CD4-positive, alpha-beta T cell treated with Interleukin-1 beta for 1 hour (primary cell): ENCODE results near the gene SLC25A38.

Source experiments
- DNase-seq, 2 donors: peaks; one replicate each; pipeline ENCODE4 v3.0.0-alpha.2; 2020 to 2022

Gene SLC25A38

GRCh38 chr3:39438880-39439279, 55.7 kb downstream of the SLC25A38 start:
- no peak for DNase-seq

DNA sequence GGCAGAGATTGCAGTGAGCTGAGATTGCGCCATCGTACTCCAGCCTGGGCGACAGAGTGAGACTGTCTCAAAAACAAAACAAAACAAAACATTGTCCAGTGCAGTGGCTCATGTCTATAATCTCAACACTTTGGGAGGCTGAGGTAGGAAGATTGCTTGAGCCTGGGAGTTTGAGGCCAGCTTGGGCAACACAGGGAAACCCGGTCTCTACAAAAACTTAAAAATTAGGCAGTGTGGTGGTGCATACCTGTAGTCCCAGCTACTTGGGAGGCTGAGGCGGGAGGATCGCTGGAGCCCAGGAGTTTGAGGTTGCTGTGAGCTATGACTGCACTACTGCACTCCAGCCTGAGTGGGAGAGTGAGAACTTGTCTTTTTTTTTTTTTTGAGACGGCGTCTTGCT, 57.1 kb downstream of the SLC25A38 start:
- no peak for DNase-seq

DNA sequence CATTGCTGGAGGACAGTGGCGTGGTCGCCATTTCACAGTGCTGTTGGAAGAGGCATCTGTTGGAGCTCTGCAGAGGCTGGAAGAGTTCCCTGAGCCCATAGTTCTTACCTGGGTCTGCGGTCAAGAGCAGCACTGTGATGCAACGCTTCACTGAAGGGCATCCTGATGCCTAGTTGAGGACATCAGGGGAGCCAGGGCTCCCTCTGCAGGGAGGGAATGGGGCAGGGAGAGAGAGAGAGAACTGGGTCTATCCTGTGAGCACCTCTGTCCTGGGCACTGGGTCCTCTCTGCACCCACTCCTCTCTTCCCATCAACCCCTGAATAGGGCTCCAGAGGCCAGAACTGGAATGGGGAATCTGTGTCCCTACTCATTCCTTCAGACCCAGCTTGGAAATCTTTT, 60.4 kb downstream of the SLC25A38 start:
- no peak for DNase-seq

- no peak for DNase-seq
Observed at GRCh38 chr3:39445927-39446326, 62.8 kb downstream of the SLC25A38 start.

DNA sequence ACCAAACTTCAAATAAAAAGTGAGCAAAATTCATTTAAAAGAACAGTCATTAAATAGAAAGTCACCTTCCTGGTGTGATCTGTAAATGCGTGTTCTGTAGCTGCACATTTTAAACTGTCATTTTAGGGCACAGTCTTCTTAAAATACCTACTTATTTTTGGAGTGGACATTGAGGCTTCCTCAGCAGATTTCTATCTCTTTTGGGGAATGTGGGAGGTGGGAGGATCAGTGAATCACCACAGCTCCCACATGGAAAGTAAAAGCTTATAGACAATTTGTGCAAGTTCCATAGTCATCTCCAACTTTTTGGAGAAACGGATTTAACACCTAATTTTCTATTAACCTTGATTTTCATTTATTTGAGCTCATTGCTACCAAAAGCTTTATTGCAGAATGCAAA, 63.3 kb downstream of the SLC25A38 start:
- no peak for DNase-seq
